C4-2B (cell line): ENCODE data around the gene WDR76.

Experiments used
- H3K27ac ChIP-seq: fragments of 450-650 bp; 2 replicates; pipeline ENCODE4 v1.5.1; 2017
- ZFX ChIP-seq: fragments of 450-650 bp; IDR thresholded peaks from 2 replicates; pipeline ENCODE4 v1.6.1; 2017
- TF ChIP-seq, protein P1 (sequence below): fragments of 450-650 bp; conservative IDR thresholded peaks from 2 replicates; pipeline ENCODE4 v1.5.1; 2017; ENCODE audit warnings: mild to moderate bottlenecking

WDR76 gene

DNA sequence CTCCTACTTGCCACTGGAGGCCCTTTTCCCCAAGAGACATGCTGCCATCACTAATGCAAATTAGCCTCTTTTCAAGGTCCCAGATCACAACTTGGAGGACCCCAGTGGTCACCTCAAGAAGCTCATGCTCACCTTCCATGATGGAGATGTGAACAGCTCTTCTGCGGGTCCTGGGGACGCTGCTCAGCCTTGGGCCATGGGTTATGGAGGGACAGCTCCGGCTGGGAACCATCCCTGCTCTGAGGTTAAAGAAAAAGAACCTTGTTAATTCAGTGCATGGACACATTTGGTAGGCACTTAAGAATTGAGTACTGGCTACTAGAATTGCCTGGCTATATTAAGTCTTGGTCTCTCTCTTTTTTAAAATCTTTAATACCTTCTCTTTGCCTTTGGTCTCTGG is 56.8 kb downstream of the WDR76 start:
- H3K27ac ChIP-seq = no peak overlapping the region
- TF ChIP-seq, protein P1, sequence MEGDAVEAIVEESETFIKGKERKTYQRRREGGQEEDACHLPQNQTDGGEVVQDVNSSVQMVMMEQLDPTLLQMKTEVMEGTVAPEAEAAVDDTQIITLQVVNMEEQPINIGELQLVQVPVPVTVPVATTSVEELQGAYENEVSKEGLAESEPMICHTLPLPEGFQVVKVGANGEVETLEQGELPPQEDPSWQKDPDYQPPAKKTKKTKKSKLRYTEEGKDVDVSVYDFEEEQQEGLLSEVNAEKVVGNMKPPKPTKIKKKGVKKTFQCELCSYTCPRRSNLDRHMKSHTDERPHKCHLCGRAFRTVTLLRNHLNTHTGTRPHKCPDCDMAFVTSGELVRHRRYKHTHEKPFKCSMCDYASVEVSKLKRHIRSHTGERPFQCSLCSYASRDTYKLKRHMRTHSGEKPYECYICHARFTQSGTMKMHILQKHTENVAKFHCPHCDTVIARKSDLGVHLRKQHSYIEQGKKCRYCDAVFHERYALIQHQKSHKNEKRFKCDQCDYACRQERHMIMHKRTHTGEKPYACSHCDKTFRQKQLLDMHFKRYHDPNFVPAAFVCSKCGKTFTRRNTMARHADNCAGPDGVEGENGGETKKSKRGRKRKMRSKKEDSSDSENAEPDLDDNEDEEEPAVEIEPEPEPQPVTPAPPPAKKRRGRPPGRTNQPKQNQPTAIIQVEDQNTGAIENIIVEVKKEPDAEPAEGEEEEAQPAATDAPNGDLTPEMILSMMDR = no peak
- no peak for TF ChIP-seq ZFX

DNA sequence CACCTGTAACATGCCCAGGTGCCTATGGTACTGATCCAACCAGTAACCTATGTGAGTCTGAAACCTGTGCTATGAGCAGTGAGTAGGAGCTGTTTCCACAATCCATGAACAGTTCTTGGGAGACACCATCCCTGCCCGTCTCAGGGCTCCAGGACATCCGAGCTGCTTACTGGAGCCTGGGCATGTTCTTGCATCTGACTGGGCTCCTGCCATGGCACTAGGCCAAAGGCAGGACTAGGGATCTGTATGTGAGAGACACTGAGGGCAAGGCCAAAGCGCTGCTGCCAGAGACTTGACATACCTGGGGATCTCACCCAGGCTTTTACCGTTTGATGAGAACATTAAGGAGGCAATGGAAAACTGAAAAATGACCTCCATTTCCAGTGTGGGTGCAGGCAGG is 59.8 kb downstream of the WDR76 start:
- no peak overlapping the region for H3K27ac ChIP-seq
- TF ChIP-seq ZFX = no peak
- TF ChIP-seq, protein P1 = no peak

DNA sequence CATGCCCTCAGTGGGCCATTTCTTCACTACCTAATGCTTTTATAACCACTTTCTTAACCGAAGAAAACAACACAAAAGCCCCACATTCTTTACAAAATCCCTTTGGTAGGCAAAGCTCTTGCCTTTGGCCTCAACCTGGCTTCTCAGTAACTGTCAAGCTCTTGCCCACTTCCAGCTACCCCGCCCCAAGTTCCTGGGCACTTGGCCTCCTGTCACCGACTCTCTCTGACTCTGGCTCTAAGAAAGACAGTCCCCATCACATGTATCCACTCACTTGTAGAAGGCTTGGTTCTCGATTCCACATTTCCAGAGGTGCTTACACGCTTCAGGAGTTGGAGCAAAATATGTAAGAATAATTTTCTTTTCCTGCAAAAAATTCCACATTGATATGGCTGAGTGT is 61.1 kb downstream of the WDR76 start:
- TF ChIP-seq, protein P1 = no peak
- no peak for TF ChIP-seq ZFX
- no peak overlapping the region for H3K27ac ChIP-seq

DNA sequence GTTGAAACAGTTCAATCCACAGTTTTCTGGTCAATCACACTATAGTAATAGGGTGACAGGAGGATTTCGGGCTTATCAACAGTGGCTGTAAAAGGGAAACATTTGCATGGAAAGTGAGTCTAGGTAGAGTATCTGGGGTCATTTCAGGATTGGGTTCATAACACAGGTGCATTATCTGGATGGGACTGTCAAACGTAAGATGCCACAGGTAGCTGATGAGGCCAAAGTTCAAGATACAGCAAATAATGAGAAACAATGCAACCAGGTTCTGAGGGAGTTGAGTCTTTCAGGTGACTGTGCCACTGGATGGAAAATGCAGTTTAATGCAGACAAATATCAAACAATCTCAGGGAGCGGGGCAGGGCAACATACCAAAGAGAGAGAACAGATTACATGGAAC is 62.2 kb downstream of the WDR76 start:
- H3K27ac ChIP-seq = no peak overlapping the region
- no peak for TF ChIP-seq ZFX
- TF ChIP-seq, protein P1 = no peak

DNA sequence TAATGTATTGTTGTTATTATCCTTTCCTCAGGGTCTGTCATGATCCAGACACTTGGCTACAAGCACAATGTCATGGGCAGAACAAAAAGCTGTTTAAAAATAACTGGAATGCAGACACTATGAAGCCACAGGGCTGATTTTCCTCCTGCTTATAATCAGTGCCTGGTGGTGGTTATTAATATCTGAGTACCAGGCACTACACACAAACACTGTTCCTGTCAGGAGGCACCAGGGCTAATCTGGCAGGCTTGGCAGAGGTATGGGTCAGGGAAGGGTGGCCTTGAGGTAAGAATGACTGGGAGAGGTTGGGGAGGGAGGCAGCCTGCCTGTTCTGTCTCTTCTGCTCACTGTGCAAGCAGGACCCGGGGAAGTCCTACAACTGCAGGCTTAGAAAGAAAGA is 67.2 kb downstream of the WDR76 start:
- no peak overlapping the region for H3K27ac ChIP-seq
- TF ChIP-seq, protein P1 = no peak
- TF ChIP-seq ZFX = no peak

DNA sequence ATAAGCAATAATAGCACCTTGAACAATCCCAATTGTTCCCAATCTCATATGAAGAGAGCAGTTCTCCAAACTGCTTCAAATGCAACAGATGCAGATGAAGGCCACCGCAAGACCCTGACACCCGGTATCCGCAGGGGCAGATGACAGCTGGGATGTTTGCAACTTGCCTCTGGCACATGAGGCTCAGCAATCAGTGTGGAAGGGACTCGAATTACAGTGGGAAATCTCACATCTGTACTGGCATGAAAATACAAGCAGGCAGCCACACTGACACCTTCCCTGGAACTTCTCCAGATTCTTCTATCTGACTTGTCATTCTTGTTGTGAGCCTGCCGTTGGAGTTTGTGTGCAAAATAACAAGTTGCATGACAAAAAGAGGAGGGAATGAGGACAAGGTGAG is 68.8 kb downstream of the WDR76 start:
- TF ChIP-seq, protein P1 = no peak
- no peak for TF ChIP-seq ZFX
- no peak overlapping the region for H3K27ac ChIP-seq

DNA sequence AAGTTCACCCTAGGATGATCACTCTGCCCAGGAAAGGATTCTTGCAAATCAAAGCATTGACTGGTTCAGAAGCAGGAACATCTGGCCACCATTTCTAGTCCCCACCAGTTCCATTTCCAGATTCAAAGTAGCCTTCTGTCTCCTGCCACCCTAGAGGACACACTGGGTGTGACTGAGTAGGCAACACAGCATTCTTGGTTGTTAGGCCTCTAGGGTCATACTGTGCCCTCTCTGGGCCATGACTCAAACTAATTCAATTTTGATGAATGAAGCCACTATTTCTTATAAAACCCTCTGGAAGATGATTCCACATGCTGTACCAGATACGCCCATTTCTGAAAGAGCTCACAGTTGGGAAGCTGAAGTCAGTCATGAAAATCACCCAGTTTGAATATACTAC is 69.7 kb downstream of the WDR76 start:
- TF ChIP-seq ZFX = no peak
- TF ChIP-seq, protein P1 = no peak
- no peak overlapping the region for H3K27ac ChIP-seq
